Limb (tissue), 2 donors: Measurements from ENCODE around the gene CTNND2.

ENCODE experiments used
- DNase-seq, 2 donors: peaks; one replicate each; pipeline ENCODE4 v3.0.0-alpha.2; 2016; ENCODE audit errors: extremely low spot score in 2 of 2

The CTNND2 gene

DNA sequence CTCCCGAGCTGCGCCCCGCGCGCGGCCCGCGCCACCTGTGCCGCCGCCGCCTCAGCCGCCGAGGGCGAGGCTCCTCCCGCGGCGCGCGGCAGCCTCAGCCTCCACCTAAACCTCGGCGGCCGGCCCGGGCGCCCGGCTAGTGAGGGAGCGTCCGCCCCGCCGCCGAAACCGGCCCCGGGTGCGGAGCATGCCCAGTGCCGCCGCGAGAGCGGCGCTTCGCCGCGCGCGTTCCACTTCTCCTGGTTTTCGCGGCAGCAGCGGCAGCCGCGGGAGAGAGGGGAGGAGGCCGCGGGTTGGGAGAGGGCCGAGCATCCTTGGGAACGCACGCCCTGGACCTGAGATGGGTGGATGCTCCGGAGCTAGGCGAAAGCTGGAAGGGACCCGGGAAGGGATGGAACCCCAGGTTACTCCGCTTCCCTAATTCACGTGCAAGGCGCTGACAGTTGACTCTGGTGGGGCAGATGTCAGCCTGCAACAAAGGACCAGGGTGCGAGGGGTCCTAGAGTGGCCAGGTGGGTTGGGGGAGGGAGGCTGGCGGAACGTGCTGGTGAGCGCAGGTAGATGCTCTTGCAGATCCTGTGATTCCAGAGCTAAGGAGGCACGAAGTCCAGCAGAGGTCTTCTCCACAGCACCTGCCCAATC lies at the start of gene CTNND2:
Gene CTNND2 (minus strand): TSS at position 182 of the 642 bp plus-strand sequence. CDS start 593 bp downstream, outside the sequence.
- peak; percentile 57 to 90 for DNase-seq

GRCh38 chr5:11946317-11946716 lies 42.1 kb upstream of the CTNND2 start:
- no peak for DNase-seq

DNA sequence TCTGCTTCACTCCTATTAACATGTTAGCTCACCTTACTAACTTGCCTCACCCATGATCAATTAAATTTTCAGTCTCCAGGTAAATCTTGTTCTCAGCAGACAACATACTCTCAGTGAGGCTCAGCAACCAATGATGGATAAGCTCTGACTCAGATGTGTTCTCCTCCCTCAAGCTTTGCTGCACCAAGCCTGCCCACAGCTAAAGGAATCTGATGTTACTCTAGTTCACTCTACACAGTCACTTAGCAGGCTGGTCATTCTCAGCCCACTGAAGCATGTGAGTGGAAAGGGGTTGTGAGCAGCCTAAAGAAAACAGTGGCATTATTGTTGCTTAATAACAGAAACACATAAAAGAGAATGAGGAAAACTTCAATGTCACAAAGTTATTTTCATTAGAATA lies 37.3 kb upstream of the CTNND2 start:
- no peak for DNase-seq

DNA sequence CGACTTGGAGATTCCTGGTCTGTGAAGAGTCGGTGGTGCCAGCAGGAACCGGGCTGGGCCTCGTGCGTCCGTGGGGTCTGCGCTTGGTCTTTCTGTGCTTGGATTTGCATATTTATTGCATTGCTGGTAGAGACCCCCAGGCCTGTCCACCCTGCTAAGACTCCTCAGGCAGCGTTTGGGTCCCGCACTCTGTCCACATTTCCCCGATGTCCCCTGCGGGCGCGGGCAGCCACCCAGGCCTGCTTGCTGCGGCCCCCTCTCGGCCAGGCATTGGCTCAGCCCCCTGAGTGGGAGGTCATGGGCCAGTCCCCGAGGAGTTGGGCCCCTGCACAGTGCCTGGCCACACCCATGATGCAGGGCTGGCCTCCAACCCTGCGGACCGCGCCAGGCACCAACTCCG lies 27.4 kb upstream of the CTNND2 start:
- DNase-seq: no peak

DNA sequence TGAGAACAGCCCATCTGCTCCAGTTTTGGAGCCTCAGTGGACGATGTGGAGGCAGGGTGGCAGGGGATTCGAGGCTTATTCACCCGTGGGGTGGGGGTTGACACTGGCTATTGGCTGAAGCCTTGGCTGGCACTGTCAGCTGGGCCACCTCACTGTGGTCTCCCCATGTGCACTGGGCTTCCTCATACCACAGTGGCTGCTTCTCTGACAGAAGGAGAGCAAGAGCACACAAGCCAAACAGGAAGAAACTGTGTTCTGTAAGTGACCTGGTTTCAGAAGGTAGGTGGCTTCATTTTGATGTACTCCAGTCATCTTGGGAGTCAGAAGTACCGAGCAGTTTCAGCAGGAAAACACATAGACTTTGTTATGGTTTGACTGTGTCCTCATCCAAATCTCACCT lies 24.7 kb upstream of the CTNND2 start:
- DNase-seq: no peak

DNA sequence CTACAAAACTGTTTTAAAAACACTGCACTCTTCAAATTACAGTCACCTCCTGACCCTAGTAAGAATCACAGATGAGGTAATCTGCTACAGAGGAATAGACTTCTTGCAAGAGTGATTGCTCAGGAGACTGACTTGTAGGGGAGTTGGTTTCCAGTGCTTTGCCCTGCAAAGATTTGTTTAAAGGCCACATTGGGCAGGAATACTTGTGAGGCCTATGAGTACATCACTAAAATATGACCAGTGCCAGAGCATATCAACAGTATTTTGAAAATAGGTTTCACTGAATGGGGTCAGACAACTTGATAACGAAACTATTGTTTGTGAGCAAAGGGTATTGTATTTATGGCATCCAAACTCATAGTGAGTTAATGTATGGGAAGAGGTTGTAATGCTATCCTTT lies 21.5 kb upstream of the CTNND2 start:
- no peak for DNase-seq

- no peak for DNase-seq
Measured at GRCh38 chr5:11922394-11922793, 18.1 kb upstream of the CTNND2 start.

- DNase-seq: no peak
Measured at GRCh38 chr5:11918463-11919045, 14.3 kb upstream of the CTNND2 start.

DNA sequence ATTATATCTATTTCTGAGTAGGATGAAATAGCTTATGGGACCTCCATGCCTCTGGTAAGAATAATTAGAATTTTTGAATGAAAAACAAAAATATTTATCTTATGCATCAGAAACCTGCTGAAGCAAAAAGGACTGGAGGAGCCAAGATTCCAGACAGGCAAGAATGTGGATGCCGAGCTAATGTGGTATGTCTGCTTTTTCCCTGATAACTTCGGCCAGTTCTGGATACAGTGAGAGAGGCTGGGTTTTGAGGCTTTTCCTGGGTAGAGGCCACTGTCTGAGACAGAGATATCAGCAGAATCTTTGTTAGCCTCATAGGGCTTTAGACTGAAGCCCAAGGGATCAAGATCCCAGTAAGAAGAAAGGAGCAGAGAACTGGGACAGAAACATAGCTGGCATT lies 5.2 kb upstream of the CTNND2 start:
- no peak for DNase-seq

DNA sequence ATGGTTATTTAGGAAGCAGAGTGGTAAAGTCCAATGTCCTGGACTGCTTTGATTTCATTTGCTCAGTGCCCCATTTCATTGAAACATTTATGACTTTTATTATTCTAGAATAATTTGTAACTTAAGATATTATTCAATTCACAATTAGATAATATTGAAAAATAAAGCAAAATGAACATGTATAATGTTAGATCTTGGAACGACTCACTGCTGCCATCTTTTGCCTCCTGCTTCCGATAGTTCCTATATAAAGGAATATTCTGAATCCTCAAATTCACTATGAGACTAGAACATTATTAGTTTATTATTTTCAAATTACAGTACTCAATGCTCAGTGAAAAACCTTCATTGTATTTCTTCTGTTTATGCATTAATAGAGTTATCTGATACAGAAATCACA lies 2.3 kb upstream of the CTNND2 start:
- DNase-seq: no peak

DNA sequence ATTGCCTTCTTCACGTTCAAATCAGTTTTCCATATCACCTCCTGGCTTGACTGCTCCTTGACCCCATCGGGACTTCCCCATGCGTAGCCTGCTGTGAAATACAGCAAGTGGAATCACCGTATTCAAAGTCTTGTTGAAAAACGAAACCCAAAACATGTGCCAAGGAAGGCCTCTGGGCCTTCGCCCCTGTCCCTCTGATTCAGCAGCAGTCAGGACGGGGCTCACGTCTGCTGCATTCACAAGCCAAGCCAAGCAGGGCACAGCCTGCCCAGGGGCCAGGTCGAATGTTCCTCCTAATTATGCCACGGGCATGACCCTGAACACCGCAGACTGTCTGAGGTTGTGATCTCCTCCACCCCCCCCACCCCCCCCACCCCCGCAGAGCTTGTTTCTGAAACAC lies 960 bp upstream of the CTNND2 start:
- DNase-seq: no peak

- peak; percentile 24 to 81 for DNase-seq
Measured at GRCh38 chr5:11903614-11904264, 507 bp downstream of the CTNND2 start.

DNA sequence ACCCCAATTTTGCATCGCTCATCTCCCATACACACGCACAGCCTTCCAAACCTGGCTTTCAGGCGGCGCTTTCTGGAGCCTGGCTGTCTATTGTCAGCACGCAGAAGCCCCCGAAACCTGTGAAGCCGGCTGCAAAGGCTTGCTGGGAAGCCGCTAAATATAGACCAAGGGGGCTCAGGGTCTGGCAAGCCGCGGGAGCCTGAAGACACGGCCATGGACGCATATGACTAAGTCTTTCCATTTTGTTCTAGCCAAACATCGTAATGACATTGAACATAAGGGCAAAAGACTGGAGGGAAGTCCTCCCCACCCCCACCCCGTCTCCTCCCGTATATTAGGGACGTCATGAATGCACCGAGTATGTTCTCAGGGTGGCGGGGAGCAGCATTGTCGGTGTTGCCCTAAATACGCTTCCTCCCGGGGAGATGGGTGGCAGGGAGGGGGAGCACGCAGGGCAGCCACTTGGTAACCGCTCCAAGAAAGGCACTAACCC lies 1.1 kb downstream of the CTNND2 start:
- DNase-seq: peak in 1 of 2 donors; percentile 75

DNA sequence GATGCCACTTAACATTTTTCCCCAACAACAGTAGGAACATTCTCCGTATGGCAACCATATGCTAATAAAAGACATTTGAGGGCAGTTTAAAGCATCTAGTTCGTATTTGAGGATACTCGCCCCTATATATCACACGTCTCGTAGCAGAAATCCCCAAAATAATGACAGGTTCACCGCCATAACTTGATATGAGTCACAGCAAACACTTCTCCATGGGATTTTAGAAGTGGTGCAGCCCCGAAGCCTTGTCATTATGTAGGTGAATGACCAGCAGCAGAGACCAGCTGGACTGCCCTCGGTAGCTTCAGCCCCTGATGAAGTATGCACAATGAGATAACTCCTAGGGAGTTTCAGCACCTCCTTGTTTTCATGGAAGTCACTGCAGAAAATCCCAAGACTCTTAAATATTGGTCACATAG lies 2.0 kb downstream of the CTNND2 start:
- DNase-seq: no peak

DNA sequence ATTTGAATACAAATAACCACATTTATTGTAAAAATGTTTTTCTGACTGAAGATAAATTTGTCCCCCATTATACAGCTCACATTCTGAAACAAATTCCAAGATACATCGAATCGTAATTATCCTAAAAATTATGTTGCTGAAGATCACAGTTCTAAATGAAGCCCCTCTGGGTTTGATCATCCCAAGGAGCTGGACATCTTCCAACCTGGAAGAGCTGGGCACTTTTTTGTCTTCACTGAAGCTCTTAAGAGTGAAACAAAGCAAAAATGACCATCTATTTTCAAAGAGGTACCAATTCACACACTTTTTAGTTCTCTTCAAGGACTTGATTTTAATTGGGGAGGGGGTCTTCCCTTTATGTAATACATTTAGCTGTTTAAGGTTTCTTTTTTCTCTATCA lies 5.5 kb downstream of the CTNND2 start:
- no peak for DNase-seq

GRCh38 chr5:11897781-11898180 lies 6.5 kb downstream of the CTNND2 start:
- DNase-seq: no peak

DNA sequence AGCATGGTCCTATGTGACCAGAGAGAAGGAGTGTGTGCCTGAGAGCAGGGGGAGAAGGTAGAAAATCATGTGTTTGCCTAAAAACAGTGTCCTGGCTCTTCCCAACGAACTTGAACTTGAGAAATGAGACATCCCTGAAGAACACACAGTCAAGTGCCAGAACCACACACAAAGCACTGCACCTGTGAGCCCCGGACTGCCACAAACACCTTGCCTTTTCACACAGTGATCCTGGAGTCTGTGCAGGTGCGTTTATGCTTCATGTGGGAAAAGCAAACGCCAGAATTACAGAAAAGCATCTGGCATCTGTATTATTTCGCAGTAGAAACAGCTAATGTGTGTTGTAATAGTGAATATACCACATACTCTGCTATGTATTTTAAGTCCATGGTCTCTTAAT lies 9.3 kb downstream of the CTNND2 start:
- no peak for DNase-seq

DNA sequence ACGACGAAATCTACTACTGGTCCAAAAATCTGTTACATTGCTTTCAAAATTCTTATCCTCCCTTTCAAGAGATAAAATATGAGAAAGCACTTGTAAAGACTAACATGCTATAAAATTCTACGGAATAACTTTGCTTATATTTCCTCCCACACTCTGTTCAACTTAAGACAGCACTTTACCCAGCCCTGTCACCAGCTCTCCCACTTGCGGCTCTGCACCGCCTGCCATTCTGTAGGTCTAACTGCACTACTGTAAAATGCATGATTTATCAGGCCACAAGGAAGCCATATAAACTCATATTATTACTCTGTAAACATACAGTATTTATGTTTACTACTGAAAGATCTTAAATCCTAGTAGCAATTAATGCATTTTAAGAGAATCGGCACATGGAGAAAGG lies 11.4 kb downstream of the CTNND2 start:
- no peak for DNase-seq

DNA sequence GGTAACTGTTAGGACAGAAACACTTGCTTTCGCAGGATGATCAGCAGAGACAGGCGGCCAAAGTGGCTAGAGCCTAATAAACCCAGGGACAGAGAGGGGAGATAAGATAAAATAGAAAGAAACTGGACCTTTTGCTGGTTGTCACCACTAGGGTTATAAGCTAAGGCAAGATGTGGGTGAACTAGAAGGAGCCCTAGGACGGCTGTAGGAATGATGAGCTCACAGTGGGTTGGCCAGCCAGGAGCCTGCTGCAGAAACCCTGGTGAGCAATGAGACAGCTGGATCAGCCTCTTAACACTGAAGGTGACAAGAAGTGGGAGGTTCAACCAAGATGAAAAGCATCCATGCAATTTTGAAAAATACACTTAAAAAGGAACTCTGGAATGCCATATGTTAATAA lies 13.5 kb downstream of the CTNND2 start:
- no peak for DNase-seq

DNA sequence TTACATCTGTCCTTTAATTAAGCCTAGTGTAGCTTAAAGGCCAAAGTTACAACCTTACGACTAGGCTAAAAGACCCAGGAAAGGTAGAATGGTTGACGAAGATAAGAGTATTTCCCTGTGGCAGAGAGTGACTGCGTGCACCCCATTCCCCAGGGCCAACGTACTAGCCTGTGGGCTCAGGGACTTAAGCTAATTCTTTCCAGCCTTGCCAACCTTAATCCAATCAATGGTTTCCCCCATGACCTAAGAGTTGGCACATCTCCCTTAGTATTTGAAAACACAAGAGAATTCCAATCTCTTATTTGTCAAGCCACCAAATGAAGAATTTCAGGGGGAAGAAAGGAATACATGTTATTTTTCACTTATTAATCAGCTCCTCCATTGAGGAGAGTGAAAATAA lies 16.0 kb downstream of the CTNND2 start:
- no peak for DNase-seq

- peak in 1 of 2 donors; percentile 41 for DNase-seq
Measured at GRCh38 chr5:11878814-11879213, 25.4 kb downstream of the CTNND2 start.

GRCh38 chr5:11873587-11873986 lies 30.7 kb downstream of the CTNND2 start:
- DNase-seq: no peak

DNA sequence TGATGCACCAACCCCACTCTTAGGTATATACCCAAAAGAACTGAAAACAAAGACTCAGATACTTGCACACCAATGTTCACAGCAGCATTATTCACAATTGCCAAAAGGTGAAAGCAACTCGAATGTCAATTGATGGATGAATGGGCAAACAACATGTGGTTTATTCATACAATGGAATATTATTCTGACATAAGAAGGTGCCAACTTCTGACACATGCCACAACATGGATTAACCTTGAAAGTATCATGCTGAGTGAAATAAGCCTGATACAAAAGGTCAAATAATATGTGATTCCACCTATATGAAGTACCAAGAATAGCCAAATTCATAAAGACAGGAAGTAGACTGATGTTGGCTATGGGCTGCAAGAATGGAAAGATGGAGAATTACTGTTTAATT lies 35.0 kb downstream of the CTNND2 start:
- DNase-seq: no peak
